Activated CD8-positive, alpha-beta T cell treated with anti-CD3 and anti-CD28 coated beads for 36 hours (primary cell): ENCODE measurements around the gene TMPRSS2. TPM values are rescaled to one million over a fixed set of nuclear protein-coding genes. Genes with fewer than 3 reads are reported as not detected.
"Not testable (repeated sequence)": the region's sequence is repeated elsewhere in the genome, so short reads cannot be mapped to it uniquely, and the experiment has no call there.

Source experiments
- ATAC-seq: fragments of 200-7000 bp; cut with Tn5 transposase; one replicate; pipeline ENCODE4 v1.10.0; 2021; ENCODE audit warnings: mild to moderate bottlenecking, moderate library complexity
- CTCF ChIA-PET: fragments of 350-600 bp; sonication (Branson Sonifier 250); formaldehyde crosslinking; loops from one replicate; lab custom pipeline; 2021; ENCODE audit warnings: antibody characterized with exemption; lab: Charles Lee
- POLR2A ChIA-PET: fragments of 350-600 bp; sonication (Branson Sonifier 250); formaldehyde crosslinking; loops from one replicate; lab custom pipeline; 2021; ENCODE audit warnings: antibody characterized with exemption; lab: Charles Lee
- DNase-seq: peaks from one replicate; pipeline ENCODE4 v3.0.0-alpha.2; 2020
- H3K27ac Mint-ChIP-seq: one replicate; pipeline ENCODE4 v1.8.0; 2021; ENCODE audit warnings: mild to moderate bottlenecking, mixed read lengths
- H3K27me3 Mint-ChIP-seq: one replicate; pipeline ENCODE4 v1.8.0; 2021; ENCODE audit warnings: mixed read lengths
- H3K36me3 Mint-ChIP-seq: one replicate; pipeline ENCODE4 v1.8.0; 2021; ENCODE audit warnings: low read depth, mixed read lengths
- H3K4me1 Mint-ChIP-seq: one replicate; pipeline ENCODE4 v1.8.0; 2021; ENCODE audit warnings: low read depth, mixed read lengths
- H3K4me3 Mint-ChIP-seq: one replicate; pipeline ENCODE4 v1.8.0; 2021; ENCODE audit warnings: mild to moderate bottlenecking, moderate library complexity, mixed read lengths
- H3K9me3 Mint-ChIP-seq: one replicate; pipeline ENCODE4 v1.8.0; 2021; ENCODE audit warnings: mixed read lengths
- CTCF ChIP-seq: fragments of 200-600 bp; IDR thresholded peaks from one replicate; pipeline ENCODE4 v1.8.0; 2022; ENCODE audit warnings: antibody characterized with exemption, mild to moderate bottlenecking
- intact Hi-C: fragments of 100-400 bp; cut with micrococcal nuclease; formaldehyde crosslinking; loops from one replicate; pipeline ENCODE4 v1.10.0; 2022
- total RNA-seq, 2 experiments: library from RNA; stranded (reverse); gene quantifications; one replicate each; pipeline ENCODE4 v1.2.3, GENCODE V29; 2021

Gene TMPRSS2
- total RNA-seq, 2 experiments from 2014 or later, result not detected

GRCh38 chr21:41419921-41420862 lies 87.8 kb downstream of the TMPRSS2 start:
- peak; percentile 50 for DNase-seq
- peak; percentile 75 for ATAC-seq
- Mint-ChIP-seq H3K27me3 (no peaks in the 10 kb centered on the region), H3K9me3 (no peaks in the 10 kb centered on the region), H3K27ac (peak overlapping the region; percentile 73), H3K4me3 (peak overlapping the region; percentile 73), H3K36me3 (no peaks in the 10 kb centered on the region), H3K4me1 (peaks cover 18% of the 10 kb centered on the region)
- ChIA-PET POLR2A (no interaction called here), CTCF (no interaction called here)
- TF ChIP-seq CTCF, result no peak
- intact Hi-C loops, result no loop called here

- DNase-seq, result no peak
- intact Hi-C loops, result no loop called here
- Mint-ChIP-seq H3K9me3 (peaks cover 1% of the 10 kb centered on the region), H3K27me3 (no peaks in the 10 kb centered on the region), H3K36me3 (no peaks in the 10 kb centered on the region), H3K27ac (no peak overlapping the region), H3K4me1 (peaks cover 15% of the 10 kb centered on the region), H3K4me3 (no peak overlapping the region)
- no peak for TF ChIP-seq CTCF
- ChIA-PET POLR2A (interaction anchor here (1.1 kb wide), 1 partner anchor 13 kb away, joined by 3 read pairs; no protein-coding TSS in a partner anchor), CTCF (interaction anchor here (1.1 to 1.8 kb wide), 3 partner anchors 10 to 136 kb away, joined by 3 to 9 read pairs (median 4); no protein-coding TSS in a partner anchor)
- ATAC-seq, result no peak
Observed at GRCh38 chr21:41418956-41419680, 88.8 kb downstream of the TMPRSS2 start.

GRCh38 chr21:41418393-41418792 lies 89.6 kb downstream of the TMPRSS2 start:
- ChIA-PET POLR2A (interaction anchor here (1.1 kb wide), 1 partner anchor 14 kb away, joined by 3 read pairs; no protein-coding TSS in a partner anchor), CTCF (interaction anchor here (1.1 to 1.8 kb wide), 3 partner anchors 9 to 135 kb away, joined by 3 to 9 read pairs (median 4); no protein-coding TSS in a partner anchor)
- ATAC-seq (no peak), DNase-seq (no peak)
- H3K4me3 Mint-ChIP-seq, result no peak overlapping the region
- intact Hi-C loops, result no loop called here
- peaks cover 5% of the 10 kb centered on the region for H3K9me3 Mint-ChIP-seq
- TF ChIP-seq CTCF, result no peak
- peaks cover 15% of the 10 kb centered on the region for H3K4me1 Mint-ChIP-seq
- no peak overlapping the region for H3K27ac Mint-ChIP-seq
- H3K36me3 Mint-ChIP-seq, result no peaks in the 10 kb centered on the region
- H3K27me3 Mint-ChIP-seq, result no peaks in the 10 kb centered on the region

GRCh38 chr21:41417505-41417904 lies 90.5 kb downstream of the TMPRSS2 start:
- H3K9me3 Mint-ChIP-seq, result peaks cover 13% of the 10 kb centered on the region
- H3K27ac Mint-ChIP-seq, DNase-seq, intact Hi-C loops, H3K27me3 Mint-ChIP-seq, H3K36me3 Mint-ChIP-seq, H3K4me3 Mint-ChIP-seq, ATAC-seq: not testable (repeated sequence)
- H3K4me1 Mint-ChIP-seq, result peaks cover 15% of the 10 kb centered on the region
- CTCF ChIA-PET, result interaction anchor here (1.2 to 1.8 kb wide), 2 partner anchors 21 to 134 kb away, joined by 3 to 9 read pairs; no protein-coding TSS in a partner anchor
- POLR2A ChIA-PET, result interaction anchor here (0.9 to 1.3 kb wide), 3 partner anchors 8 to 56 kb away, joined by 3 to 4 read pairs (median 3); partner anchors contain the start of genes MX1 and MX2

Other genes with a start within 250 kb of the TMPRSS2 start
- gene FAM3B, start 191.4 kb downstream of the TMPRSS2 start, total RNA-seq, result not detected
- 10 to 100 TPM in 1 of 2 experiments, 1 to 10 TPM in 1; 9.2 to 10.3 TPM for gene MX2, start 146.1 kb downstream of the TMPRSS2 start, total RNA-seq
- 10 to 100 TPM; 39.4 to 40.0 TPM for gene MX1, start 81.9 kb downstream of the TMPRSS2 start, total RNA-seq